OCI-LY1 (cell line): ENCODE measurements around the gene BLOC1S1.

Source experiments
- CTCF ChIP-seq: fragments of 200-600 bp; sonication (generic), shearing (Covaris generic); IDR thresholded peaks from 2 replicates; pipeline ENCODE4 v1.5.1; 2017; ENCODE audit warnings: mild to moderate bottlenecking, antibody characterized with exemption, low read length, moderate library complexity, mixed read lengths
- EZH2 ChIP-seq: fragments of 200-600 bp; sonication (generic), shearing (Covaris generic); IDR thresholded peaks from 2 replicates; pipeline ENCODE4 v1.8.0; 2017; ENCODE audit warnings: borderline replicate concordance, mixed run types, mild to moderate bottlenecking, antibody characterized with exemption, low read length, moderate library complexity, mixed read lengths

DNA sequence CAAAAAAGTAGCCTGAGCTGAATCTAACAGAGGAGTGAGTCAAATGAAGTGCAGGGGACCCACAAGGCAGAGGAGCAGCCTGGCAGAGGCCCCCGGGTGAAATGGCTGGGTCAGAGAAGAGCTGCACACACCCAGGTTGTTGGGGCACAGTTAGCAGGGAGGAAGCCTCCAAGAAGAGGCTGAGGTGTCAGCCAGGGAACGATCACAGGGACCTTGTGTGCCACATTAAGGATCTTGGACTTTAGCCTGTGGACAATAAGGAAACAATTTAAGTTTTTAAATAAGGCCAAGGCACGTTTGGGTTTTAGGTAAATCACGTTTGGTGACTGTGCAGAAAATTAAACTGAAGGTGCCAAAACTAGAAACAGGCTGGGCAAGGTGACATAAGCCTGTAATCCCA, 44.1 kb upstream of the BLOC1S1 start:
- TF ChIP-seq CTCF: no peak
- TF ChIP-seq EZH2: no peak
